Ovary (tissue), 9 donors: ENCODE measurements around the gene LYPD3. TPM values are rescaled to one million over a fixed set of nuclear protein-coding genes. Genes with fewer than 3 reads are reported as not detected.

ENCODE experiments used
- DNase-seq, 5 donors: peaks; one replicate each; pipeline ENCODE4 v3.0.0-alpha.2; 2019 to 2020
- H3K27ac ChIP-seq, 2 donors: fragments of 200-600 bp; one replicate each; pipeline versions ENCODE4 v1.5.1 to v1.8.0; 2019 to 2022
- H3K27me3 ChIP-seq: fragments of 200-600 bp; one replicate; pipeline ENCODE4 v1.8.0; 2022
- H3K36me3 ChIP-seq: fragments of 200-600 bp; sonication (generic); one replicate; pipeline ENCODE4 v1.5.1; 2019
- H3K4me1 ChIP-seq: one replicate; pipeline ENCODE4 v1.8.1; 2013; ENCODE audit warnings: mild to moderate bottlenecking, moderate library complexity; ENCODE audit not compliant: insufficient read depth
- H3K4me3 ChIP-seq: fragments of 200-600 bp; sonication (generic); one replicate; pipeline ENCODE4 v1.5.1; 2017
- H3K9me3 ChIP-seq, 2 donors: fragments of 200-600 bp in 1 of 2; sonication (generic) in 1 of 2; one replicate each; pipeline versions ENCODE4 v1.5.1 to v1.8.1; 2013 to 2019; ENCODE audit warnings: mild to moderate bottlenecking in 1 of 2, moderate library complexity in 1 of 2
- CTCF ChIP-seq, 3 donors: fragments of 450-650 bp in 2 of 3; fragments of 200-600 bp in 1 of 3; IDR thresholded peaks; one replicate each; pipeline versions ENCODE4 v1.5.1 to v1.8.0; 2016 to 2022; ENCODE audit warnings: antibody characterized with exemption in 3 of 3, mild to moderate bottlenecking in 1 of 3
- EP300 ChIP-seq: sonication (generic); formaldehyde crosslinking; IDR thresholded peaks from one replicate; pipeline ENCODE4 v1.6.1; 2017; ENCODE audit warnings: antibody characterized with exemption
- POLR2A ChIP-seq: fragments of 450-650 bp; IDR thresholded peaks from one replicate; pipeline ENCODE4 v1.6.1; 2017; ENCODE audit warnings: antibody characterized with exemption, mild to moderate bottlenecking, moderate library complexity
- WGBS, 3 donors: extraction: QIAGEN DNeasy Blood & Tissue Kit in 1 of 3; methylation state at CpG; one replicate each; pipeline versions ENCODE4 v1.1.5 to v1.1.7; 2013 to 2017; 5-methylcytosine and 5-hydroxymethylcytosine counted together
- intact Hi-C, 4 donors: fragments of 100-400 bp; cut with DNase I; formaldehyde crosslinking; loops; one replicate each; pipeline versions ENCODE4 v1.11.0 to v1.15.1; 2022 to 2023
- polyA plus RNA-seq, 2 donors: library from polyadenylated mRNA; stranded (reverse); fragments of 200-250 nt in 1 of 2; fragments of 350-450 nt in 1 of 2; fragmentation: Illumina TruSeq in 1 of 2; extraction: RNeasy Lipid Tissue Mini Kit (QIAGEN cat#74804) in 1 of 2; gene quantifications; one replicate each; pipeline ENCODE4 v1.2.3, GENCODE V29; 2013 to 2014
- total RNA-seq, 7 donors: library from RNA; depleted of rRNA in 2 of 7; stranded (reverse); fragments of >200 nt in 2 of 7; fragmentation: NEBNext Ultra II Directional in 3 of 7; extraction: Animal tissue kit (Norgen Biotek cat#: 25700) in 3 of 7; gene quantifications; one replicate each; pipeline versions ENCODE4 v1.1.0 to v1.2.4, GENCODE V29; 2016 to 2023
- donor health status: DM: no; HTN: no; CAD: no; lungs with moderate emphysema.
- donor health status: DM: no; HTN: no; CAD: no.
- donor health status: Bipolar disorder and iron deficiency.
- donor health status: DM: yes; HTN: yes; CAD: no.
- donor health status: DM: no; HTN: no; CAD: no.
- donor health status: DM: yes; HTN: yes; CAD: no.

LYPD3 gene
- total and polyA plus RNA-seq, 9 donors, result 1.8 to 15.1 (median 4.0) TPM

- no peak overlapping the region for H3K27ac ChIP-seq
- intact Hi-C loops, result no loop called here
- no peaks in the 10 kb centered on the region for H3K4me1 ChIP-seq
- H3K36me3 ChIP-seq, result no peaks in the 10 kb centered on the region
- no peak for DNase-seq
- H3K27me3 ChIP-seq, result no peaks in the 10 kb centered on the region
- TF ChIP-seq POLR2A, result no peak
- TF ChIP-seq CTCF (IDR thresholded peaks at IDR 0.05), result no peak
- TF ChIP-seq EP300, result no peak
- 69 to 77% (median 77%) methylated on average over 2 of the region's 2 CpGs for WGBS, 3 donors
- no peak overlapping the region for H3K4me3 ChIP-seq
- H3K9me3 ChIP-seq, result no peaks in the 10 kb centered on the region
These were observed 43.3 kb downstream of the LYPD3 start for GRCh38 chr19:43422000-43422688.

GRCh38 chr19:43420954-43421353 is 44.5 kb downstream of the LYPD3 start:
- 73 to 77% (median 75%) methylated on average over 6 of the region's 6 CpGs for WGBS, 3 donors
- TF ChIP-seq POLR2A, result no peak
- no peak for TF ChIP-seq EP300
- TF ChIP-seq CTCF (IDR thresholded peaks at IDR 0.05), result no peak
- H3K4me1 ChIP-seq, result no peaks in the 10 kb centered on the region
- no peaks in the 10 kb centered on the region for H3K9me3 ChIP-seq
- no peaks in the 10 kb centered on the region for H3K36me3 ChIP-seq
- H3K4me3 ChIP-seq, result no peak overlapping the region
- H3K27me3 ChIP-seq, result no peaks in the 10 kb centered on the region
- no peak for DNase-seq
- intact Hi-C loops, result no loop called here
- no peak overlapping the region for H3K27ac ChIP-seq

- Histone ChIP-seq H3K9me3 (no peaks in the 10 kb centered on the region), H3K36me3 (no peaks in the 10 kb centered on the region), H3K4me1 (no peaks in the 10 kb centered on the region), H3K27ac (no peak overlapping the region), H3K4me3 (no peak overlapping the region), H3K27me3 (no peaks in the 10 kb centered on the region)
- DNase-seq, result no peak
- no peak for TF ChIP-seq CTCF (IDR thresholded peaks at IDR 0.05)
- TF ChIP-seq POLR2A, result no peak
- no peak for TF ChIP-seq EP300
- intact Hi-C loops, result no loop called here
- 53 to 69% (median 59%) methylated on average over 4 of the region's 4 CpGs for WGBS, 3 donors
These were observed 48.3 kb downstream of the LYPD3 start for GRCh38 chr19:43416951-43417623.

- H3K4me3 ChIP-seq, result no peak within 1 kb of the TSS
- DNase-seq, result no peak
- 95 to 96% (median 95%) methylated on average over 21 of the region's 21 CpGs for WGBS, 3 donors
- no peak within 1 kb of the TSS for H3K27ac ChIP-seq
- H3K4me1 ChIP-seq, result no peaks in the 10 kb centered on the region
- no peaks in the 10 kb centered on the region for H3K36me3 ChIP-seq
- H3K9me3 ChIP-seq, result no peaks in the 10 kb centered on the region
- no peaks in the 10 kb centered on the region for H3K27me3 ChIP-seq
- TF ChIP-seq CTCF (IDR thresholded peaks at IDR 0.05) (no peak), POLR2A (no peak), EP300 (no peak)
- intact Hi-C loops, result no loop called here
These were observed 50.9 kb downstream of the LYPD3 start, which contains the start of gene TEX101 for GRCh38 chr19:43414554-43414953. TEX101 (plus strand) TSS chr19:43414890; CDS start chr19:43415920, 1,030 bp downstream.
